Measurements from ENCODE around the gene STXBP1. TPM values are rescaled to one million over a fixed set of nuclear protein-coding genes. Genes with fewer than 3 reads are reported as not detected.
A peak's percentile ranks its signal among the peaks of the same experiment; 100 is the strongest.

The STXBP1 gene
- total RNA-seq, 1 donor from 2014 or later, result 12.0 TPM

DNA sequence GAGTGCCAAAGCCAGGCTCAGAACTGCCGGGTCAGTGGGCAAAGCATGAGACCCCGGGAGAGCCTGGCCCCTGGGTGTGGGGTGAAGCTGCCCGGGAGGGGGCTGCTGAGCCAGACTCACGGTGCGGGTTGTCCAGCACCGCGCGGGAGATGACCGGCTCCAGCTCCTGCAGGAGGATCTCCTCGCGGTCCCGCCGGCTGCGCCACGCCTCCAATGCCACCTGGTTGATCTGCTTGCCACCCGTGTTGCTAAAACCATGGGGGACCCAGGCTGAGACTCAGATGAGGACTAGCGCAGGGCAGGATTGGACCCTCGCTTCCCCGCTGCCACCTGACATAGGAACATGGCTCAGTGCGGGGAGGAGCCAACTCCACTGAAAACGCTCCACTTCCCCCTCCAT, 120.4 kb downstream of the STXBP1 start:
- Histone ChIP-seq H3K9ac (no peak overlapping the region), H3K9me3 (ENCODE audit: low read depth) (no peaks in the 10 kb centered on the region), H4K20me1 (ENCODE audit: low read depth) (no peaks in the 10 kb centered on the region), H3K36me3 (no peaks in the 10 kb centered on the region), H3K4me2 (no peak overlapping the region), H3K27ac (no peak overlapping the region), H3K27me3 (no peaks in the 10 kb centered on the region), H3K4me1 (peaks cover 13% of the 10 kb centered on the region), H3K79me2 (ENCODE audit: low read depth) (no peaks in the 10 kb centered on the region), H3K4me3 (no peak overlapping the region), H3F3A (ENCODE audit: low read depth) (peaks cover 10% of the 10 kb centered on the region), H2AFZ (replicated peaks) (no peak overlapping the region)
- H3K9me3 Mint-ChIP-seq, result no peaks in the 10 kb centered on the region
- H3K27me3 Mint-ChIP-seq (ENCODE audit: insufficient read depth, low read depth), result peaks cover 3% of the 10 kb centered on the region
- no peaks in the 10 kb centered on the region for H3K36me3 Mint-ChIP-seq
- peak overlapping the region; percentile 83 for H3K27ac Mint-ChIP-seq
- peaks cover 28% of the 10 kb centered on the region for H3K4me1 Mint-ChIP-seq
- DNase-seq (ENCODE audit: low spot score), result no peak
- TF ChIP-seq EZH2phosphoT487 (IDR thresholded peaks at IDR 0.05) (no peak), EZH2 (IDR thresholded peaks at IDR 0.05) (no peak)
- TF ChIP-seq, protein P1, sequence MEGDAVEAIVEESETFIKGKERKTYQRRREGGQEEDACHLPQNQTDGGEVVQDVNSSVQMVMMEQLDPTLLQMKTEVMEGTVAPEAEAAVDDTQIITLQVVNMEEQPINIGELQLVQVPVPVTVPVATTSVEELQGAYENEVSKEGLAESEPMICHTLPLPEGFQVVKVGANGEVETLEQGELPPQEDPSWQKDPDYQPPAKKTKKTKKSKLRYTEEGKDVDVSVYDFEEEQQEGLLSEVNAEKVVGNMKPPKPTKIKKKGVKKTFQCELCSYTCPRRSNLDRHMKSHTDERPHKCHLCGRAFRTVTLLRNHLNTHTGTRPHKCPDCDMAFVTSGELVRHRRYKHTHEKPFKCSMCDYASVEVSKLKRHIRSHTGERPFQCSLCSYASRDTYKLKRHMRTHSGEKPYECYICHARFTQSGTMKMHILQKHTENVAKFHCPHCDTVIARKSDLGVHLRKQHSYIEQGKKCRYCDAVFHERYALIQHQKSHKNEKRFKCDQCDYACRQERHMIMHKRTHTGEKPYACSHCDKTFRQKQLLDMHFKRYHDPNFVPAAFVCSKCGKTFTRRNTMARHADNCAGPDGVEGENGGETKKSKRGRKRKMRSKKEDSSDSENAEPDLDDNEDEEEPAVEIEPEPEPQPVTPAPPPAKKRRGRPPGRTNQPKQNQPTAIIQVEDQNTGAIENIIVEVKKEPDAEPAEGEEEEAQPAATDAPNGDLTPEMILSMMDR (IDR thresholded peaks at IDR 0.05), result no peak
- no peak overlapping the region for H3K4me3 Mint-ChIP-seq

DNA sequence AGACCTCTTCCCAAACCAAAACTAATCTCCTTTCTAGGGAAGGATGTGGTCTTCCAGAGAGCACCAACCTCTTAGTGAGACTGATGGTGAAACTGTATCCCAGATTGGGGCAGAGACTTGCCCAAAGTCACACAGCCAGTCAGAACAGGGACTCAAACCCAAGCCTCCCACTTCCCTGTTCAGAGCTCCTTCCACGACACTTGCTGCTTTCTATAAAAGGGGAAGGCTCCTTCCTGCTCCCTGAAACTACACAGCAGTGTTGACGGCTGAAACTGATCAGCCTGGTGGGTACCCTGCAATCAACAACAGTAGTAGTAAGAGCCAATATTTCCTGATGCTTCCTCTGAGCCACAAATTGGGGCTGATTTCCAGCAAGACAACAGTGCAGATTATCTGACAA, 121.5 kb downstream of the STXBP1 start:
- Mint-ChIP-seq H3K27me3 (ENCODE audit: insufficient read depth, low read depth) (peaks cover 3% of the 10 kb centered on the region), H3K27ac (no peak overlapping the region), H3K4me3 (peak overlapping the region; percentile 86), H3K9me3 (no peaks in the 10 kb centered on the region), H3K4me1 (peaks cover 28% of the 10 kb centered on the region), H3K36me3 (no peaks in the 10 kb centered on the region)
- Histone ChIP-seq H3F3A (ENCODE audit: low read depth) (peaks cover 10% of the 10 kb centered on the region), H3K27me3 (no peaks in the 10 kb centered on the region), H2AFZ (replicated peaks) (no peak overlapping the region), H3K79me2 (ENCODE audit: low read depth) (no peaks in the 10 kb centered on the region), H3K27ac (no peak overlapping the region), H4K20me1 (ENCODE audit: low read depth) (no peaks in the 10 kb centered on the region), H3K4me3 (no peak overlapping the region), H3K4me2 (no peak overlapping the region), H3K9ac (no peak overlapping the region), H3K9me3 (ENCODE audit: low read depth) (no peaks in the 10 kb centered on the region), H3K36me3 (no peaks in the 10 kb centered on the region), H3K4me1 (peaks cover 13% of the 10 kb centered on the region)
- no peak for DNase-seq (ENCODE audit: low spot score)
- TF ChIP-seq EZH2 (IDR thresholded peaks at IDR 0.05) (no peak), EZH2phosphoT487 (IDR thresholded peaks at IDR 0.05) (no peak)
- TF ChIP-seq, protein P1 (IDR thresholded peaks at IDR 0.05), result no peak

DNA sequence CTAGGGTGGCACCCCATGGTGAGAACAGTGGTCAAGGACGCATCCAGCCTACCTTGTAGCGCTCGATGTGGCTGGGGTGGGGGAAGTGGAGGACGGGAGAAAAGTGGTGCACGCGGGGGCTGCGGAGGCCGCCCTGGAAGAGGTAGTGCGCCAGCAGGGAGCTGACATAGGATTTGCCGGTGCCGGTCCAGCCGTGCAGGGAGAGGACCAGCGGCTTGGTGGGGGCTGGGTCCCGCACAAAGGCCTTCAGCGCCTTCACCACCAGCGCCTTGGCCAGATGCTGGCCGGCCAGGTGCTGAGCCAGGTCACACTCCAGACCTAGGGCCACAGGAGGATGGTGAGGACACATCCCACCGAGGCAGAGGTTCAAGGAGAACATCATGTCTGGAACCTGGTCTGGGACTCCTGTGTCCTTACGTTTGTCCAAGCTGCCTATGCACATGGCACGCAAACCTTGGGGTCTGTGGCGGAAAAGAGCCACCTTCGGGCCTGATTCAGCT, 122.2 kb downstream of the STXBP1 start:
- Histone ChIP-seq H3K9me3 (ENCODE audit: low read depth) (no peaks in the 10 kb centered on the region), H3K4me3 (peak overlapping the region; percentile 82), H2AFZ (replicated peaks) (no peak overlapping the region), H4K20me1 (ENCODE audit: low read depth) (no peaks in the 10 kb centered on the region), H3K27me3 (no peaks in the 10 kb centered on the region), H3K36me3 (no peaks in the 10 kb centered on the region), H3K4me2 (peak overlapping the region; percentile 80), H3K27ac (no peak overlapping the region), H3K79me2 (ENCODE audit: low read depth) (no peaks in the 10 kb centered on the region), H3K4me1 (peaks cover 13% of the 10 kb centered on the region), H3F3A (ENCODE audit: low read depth) (peaks cover 10% of the 10 kb centered on the region), H3K9ac (no peak overlapping the region)
- Mint-ChIP-seq H3K4me3 (peak overlapping the region; percentile 86), H3K4me1 (peaks cover 28% of the 10 kb centered on the region), H3K27me3 (ENCODE audit: insufficient read depth, low read depth) (peaks cover 3% of the 10 kb centered on the region), H3K9me3 (no peaks in the 10 kb centered on the region), H3K36me3 (no peaks in the 10 kb centered on the region), H3K27ac (no peak overlapping the region)
- no peak for DNase-seq (ENCODE audit: low spot score)
- TF ChIP-seq EZH2 (IDR thresholded peaks at IDR 0.05) (no peak), EZH2phosphoT487 (IDR thresholded peaks at IDR 0.05) (no peak)
- TF ChIP-seq, protein P1 (IDR thresholded peaks at IDR 0.05), result no peak

Data from neural progenitor cell (in vitro differentiated cells).